Measurements from ENCODE around the gene LETM1. TPM values are rescaled to one million over a fixed set of nuclear protein-coding genes. Genes with fewer than 3 reads are reported as not detected.

Gene LETM1
- total and polyA plus RNA-seq, 2 of the 8 experiments (the other 6 are each of a cell fraction or from before 2014, with no cell fraction given): 19.8 to 50.1 TPM

DNA sequence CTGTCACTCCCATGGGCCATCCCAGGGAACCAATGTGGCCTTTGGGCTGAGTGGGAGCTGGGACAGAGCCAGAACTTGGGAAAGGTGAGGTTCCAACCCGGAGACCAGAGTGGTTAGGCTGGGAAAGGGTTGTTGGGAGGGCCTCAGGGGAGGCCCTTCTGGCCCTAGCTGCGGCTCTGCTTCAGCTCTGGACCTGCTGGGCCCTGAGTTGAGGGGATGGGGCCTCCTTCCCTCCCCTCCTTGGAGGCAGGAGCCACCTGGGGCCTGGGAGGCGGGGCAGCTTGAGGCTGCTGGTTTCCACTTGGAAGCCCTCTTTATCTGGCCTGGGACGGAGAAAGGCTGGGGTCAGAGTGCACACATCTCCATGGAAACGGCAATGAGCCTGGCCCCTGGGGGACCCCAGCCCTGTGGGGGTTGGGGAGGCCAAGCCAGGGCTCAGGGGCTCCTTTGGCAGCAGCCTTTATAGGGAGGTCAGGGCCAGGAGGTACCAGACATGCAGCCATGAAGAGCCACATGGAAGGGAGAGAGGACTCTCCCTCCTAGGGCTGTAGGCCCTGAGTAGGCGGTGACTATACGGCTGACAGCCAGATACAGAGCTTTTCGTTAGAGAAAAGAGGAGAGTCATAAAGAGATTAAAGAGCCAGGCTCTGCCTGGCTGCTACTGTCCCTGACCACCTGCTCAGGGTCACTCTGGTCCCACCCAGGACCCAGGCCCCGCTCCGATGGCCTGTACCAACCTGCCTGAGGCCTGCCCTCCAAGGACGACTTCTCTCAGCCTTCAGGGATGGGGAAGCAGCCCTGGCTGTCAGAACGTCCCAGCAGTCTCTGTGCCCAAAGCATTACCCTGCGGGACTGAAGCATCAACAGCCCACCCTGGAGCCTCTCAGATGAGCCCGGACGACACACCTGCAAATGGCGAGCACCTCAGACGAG is 8.4 kb upstream of the LETM1 start:
- Histone ChIP-seq H3K23ac (ENCODE audit: insufficient read length) (no peak overlapping the region), H3K27ac (ENCODE audit: low read depth, low read length) (no peak overlapping the region), H3K9me3 (ENCODE audit: insufficient read depth in 2 of 2, low read depth in 1 of 2, low read length in 1 of 2) (no peaks in the 10 kb centered on the region), H3K4ac (replicated peaks; ENCODE audit: insufficient read length, low read depth, low read length) (no peak overlapping the region), H3K27me3 (replicated peaks in 1 of 4; ENCODE audit: control insufficient read depth in 3 of 4, extremely low read depth in 1 of 4, insufficient read depth in 3 of 4, low read length in 3 of 4) (peaks cover 62 to 97% (median 94%) of the 10 kb centered on the region in 4 experiments), H3K9ac (replicated peaks in 1 of 4; ENCODE audit: extremely low read depth in 1 of 4, low read depth in 3 of 4, low read length in 3 of 4) (no peak overlapping the region), H3K23me2 (ENCODE audit: low read depth, low read length) (peaks cover 4% of the 10 kb centered on the region; the same call in 1 of the 2 replicates), H3K14ac (ENCODE audit: insufficient read length) (no peak overlapping the region), H2BK120ac (replicated peaks; ENCODE audit: low read depth, low read length) (no peak overlapping the region), H4K8ac (ENCODE audit: extremely low read depth, insufficient read depth, low read length) (no peak overlapping the region), H4K20me1 (replicated peaks in 1 of 2; ENCODE audit: control insufficient read depth in 1 of 2, insufficient read depth in 2 of 2, low read length in 2 of 2) (peaks cover 3 to 12% of the 10 kb centered on the region in 2 experiments), H3K4me3 (ENCODE audit: extremely low read depth in 1 of 4, insufficient read depth in 2 of 4, low read depth in 3 of 4, low read length in 4 of 4) (no peak overlapping the region), H3K4me1 (replicated peaks in 1 of 4; ENCODE audit: control insufficient read depth in 3 of 4, insufficient read depth in 4 of 4, low read length in 3 of 4) (no peaks in the 10 kb centered on the region; a peak in 2 of 7 replicates), H3K36me3 (ENCODE audit: control insufficient read depth in 2 of 4, insufficient read depth in 4 of 4, low read length in 3 of 4) (no peaks in the 10 kb centered on the region), H2AK5ac (ENCODE audit: low read depth, low read length) (no peak overlapping the region), H2BK5ac (ENCODE audit: low read depth, low read length) (no peak overlapping the region), H2BK20ac (ENCODE audit: low read length) (no peak overlapping the region), H2AFZ (ENCODE audit: low read length) (no peak overlapping the region), H3K79me2 (ENCODE audit: control insufficient read depth in 1 of 2, insufficient read depth in 2 of 2, low read length in 2 of 2) (no peaks in the 10 kb centered on the region), H4K5ac (ENCODE audit: insufficient read length, low read depth, low read length) (no peak overlapping the region), H2BK15ac (ENCODE audit: low read length) (no peak overlapping the region), H3K79me1 (ENCODE audit: low read depth, low read length) (no peaks in the 10 kb centered on the region), H3K56ac (replicated peaks; ENCODE audit: insufficient read length, low read depth, low read length) (no peak overlapping the region), H4K91ac (replicated peaks; ENCODE audit: insufficient read length, low read length) (no peak overlapping the region), H2BK12ac (ENCODE audit: low read depth, low read length) (no peak overlapping the region), H3K4me2 (ENCODE audit: insufficient read depth in 1 of 2, low read depth in 2 of 2, low read length in 2 of 2) (no peak overlapping the region; a peak in 1 of 4 replicates), H3K18ac (ENCODE audit: extremely low read depth, low read length) (no peak overlapping the region)
- ChIA-PET CTCF (ENCODE audit: partially characterized antibody) (interaction anchor here (0.5 to 2.0 kb wide), 7 partner anchors 33 to 759 kb away, joined by 3 to 9 read pairs (median 4); no protein-coding TSS in a partner anchor), POLR2A (ENCODE audit: partially characterized antibody) (no interaction called here)
- DNase-seq (ENCODE audit: low read depth in 1 of 2, low spot score in 2 of 2) (no peak), FAIRE-seq (no peak)
- 87% methylated on average over 17 of the region's 17 CpGs; no CpG with 5 or more reads in 1 of the 2 experiments for WGBS, 2 experiments (ENCODE audit: extremely low coverage in 1 of 2, insufficient coverage in 1 of 2, insufficient read length in 1 of 2, insufficient replicate concordance in 2 of 2, low coverage in 1 of 2, low lambda C conversion rate in 2 of 2, missing lambda C conversion rate in 1 of 2)
- TF ChIP-seq, protein P1, sequence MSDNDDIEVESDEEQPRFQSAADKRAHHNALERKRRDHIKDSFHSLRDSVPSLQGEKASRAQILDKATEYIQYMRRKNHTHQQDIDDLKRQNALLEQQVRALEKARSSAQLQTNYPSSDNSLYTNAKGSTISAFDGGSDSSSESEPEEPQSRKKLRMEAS (IDR thresholded peaks at IDR 0.05): no peak
- TF ChIP-seq RFX5 (IDR thresholded peaks at IDR 0.05; ENCODE audit: borderline replicate concordance, low read depth, low read length): no peak
- no peak for TF ChIP-seq NANOG (IDR thresholded peaks at IDR 0.05; ENCODE audit: insufficient read depth, low read depth, low read length, poor library complexity, severe bottlenecking)
- no peak for TF ChIP-seq JUND (IDR thresholded peaks at IDR 0.05; ENCODE audit: low read length)
- TF ChIP-seq TBP (IDR thresholded peaks at IDR 0.05; ENCODE audit: low read depth, low read length): no peak
- no peak for TF ChIP-seq POLR2A (IDR thresholded peaks at IDR 0.05; ENCODE audit: control extremely low read depth in 1 of 2, low read depth in 2 of 2, low read length in 2 of 2)
- TF ChIP-seq GABPA (IDR thresholded peaks at IDR 0.05; ENCODE audit: borderline replicate concordance, insufficient read depth, low read length): no peak
- no peak for TF ChIP-seq TAF1 (IDR thresholded peaks at IDR 0.05; ENCODE audit: low read depth, low read length)
- no peak for TF ChIP-seq HDAC2 (IDR thresholded peaks at IDR 0.05; ENCODE audit: borderline replicate concordance in 1 of 2, low read depth in 2 of 2, low read length in 2 of 2)
- TF ChIP-seq CHD2 (IDR thresholded peaks at IDR 0.05; ENCODE audit: low read length): no peak
- TF ChIP-seq BCL11A (IDR thresholded peaks at IDR 0.05; ENCODE audit: low read depth in 2 of 2, low read length in 2 of 2): no peak
- TF ChIP-seq POU5F1 (IDR thresholded peaks at IDR 0.05; ENCODE audit: low read depth, low read length): no peak
